IPS-20b (cell line): ENCODE data around the gene DNASE1L2.

Source experiments
- H3K27ac ChIP-seq: one replicate; pipeline ENCODE4 v1.5.1; 2013; ENCODE audit warnings: low read length
- H3K27me3 ChIP-seq: 2 replicates; pipeline ENCODE4 v1.6.1; 2013; ENCODE audit warnings: mild to moderate bottlenecking, low read length, inconsistent platforms; ENCODE audit not compliant: insufficient read depth
- H3K36me3 ChIP-seq: 2 replicates; pipeline ENCODE4 v1.6.1; 2013; ENCODE audit warnings: low read depth, mild to moderate bottlenecking, inconsistent platforms, low read length, moderate library complexity; ENCODE audit not compliant: insufficient read depth
- H3K4me1 ChIP-seq: 2 replicates; pipeline ENCODE4 v1.6.1; 2013; ENCODE audit warnings: mild to moderate bottlenecking, control low read depth, inconsistent platforms, low read length, moderate library complexity; ENCODE audit not compliant: insufficient read depth
- H3K4me3 ChIP-seq: 2 replicates; pipeline ENCODE4 v1.5.1; 2013; ENCODE audit warnings: mild to moderate bottlenecking, low read length, inconsistent platforms
- H3K9ac ChIP-seq: 2 replicates; pipeline ENCODE4 v1.6.1; 2013; ENCODE audit warnings: low read depth, mild to moderate bottlenecking, inconsistent platforms, low read length, moderate library complexity
- H3K9me3 ChIP-seq: 2 replicates; pipeline ENCODE4 v1.6.1; 2013; ENCODE audit warnings: mild to moderate bottlenecking, low read depth, low read length, inconsistent platforms; ENCODE audit not compliant: insufficient read depth

Gene DNASE1L2

GRCh38 chr16:2205104-2205966, 30.9 kb upstream of the DNASE1L2 start, which contains the start of gene MLST8:
TSS of gene MLST8 (plus strand) at chr16:2205454. CDS start at chr16:2206086, 632 bp downstream.
- Histone ChIP-seq H3K36me3 (peaks cover 22% of the 10 kb centered on the region), H3K4me1 (peaks cover 3% of the 10 kb centered on the region), H3K27ac (peak within 1 kb of the TSS; percentile 94), H3K4me3 (peak within 1 kb of the TSS; percentile 88), H3K9me3 (no peaks in the 10 kb centered on the region), H3K9ac (peak within 1 kb of the TSS; percentile 94), H3K27me3 (peaks cover 11% of the 10 kb centered on the region)

GRCh38 chr16:2205967-2206313, 30.3 kb upstream of the DNASE1L2 start:
- Histone ChIP-seq H3K9me3 (no peaks in the 10 kb centered on the region), H3K27ac (peak overlapping the region; percentile 94), H3K9ac (peak overlapping the region; percentile 94), H3K4me3 (peak overlapping the region; percentile 88), H3K36me3 (peaks cover 22% of the 10 kb centered on the region), H3K27me3 (peaks cover 5% of the 10 kb centered on the region; the same call in 1 of the 2 replicates), H3K4me1 (peaks cover 4% of the 10 kb centered on the region)

GRCh38 chr16:2206420-2206779, 29.8 kb upstream of the DNASE1L2 start:
- peaks cover 4% of the 10 kb centered on the region; the same call in 1 of the 2 replicates for H3K27me3 ChIP-seq
- H3K9me3 ChIP-seq = no peaks in the 10 kb centered on the region
- H3K4me3 ChIP-seq = peak overlapping the region; percentile 88
- peak overlapping the region; percentile 94 for H3K27ac ChIP-seq
- H3K9ac ChIP-seq = peak overlapping the region; percentile 94; the same call in 1 of the 2 replicates
- H3K36me3 ChIP-seq = peaks cover 22% of the 10 kb centered on the region
- peaks cover 6% of the 10 kb centered on the region for H3K4me1 ChIP-seq

GRCh38 chr16:2206780-2207433, 29.3 kb upstream of the DNASE1L2 start:
- Histone ChIP-seq H3K4me1 (peaks cover 6% of the 10 kb centered on the region), H3K9ac (no peak overlapping the region), H3K27me3 (no peaks in the 10 kb centered on the region), H3K27ac (no peak overlapping the region), H3K9me3 (no peaks in the 10 kb centered on the region), H3K36me3 (peaks cover 25% of the 10 kb centered on the region), H3K4me3 (no peak overlapping the region)

- Histone ChIP-seq H3K27me3 (no peaks in the 10 kb centered on the region), H3K4me1 (peaks cover 6% of the 10 kb centered on the region), H3K4me3 (no peak overlapping the region), H3K9ac (no peak overlapping the region), H3K36me3 (peaks cover 35% of the 10 kb centered on the region), H3K9me3 (no peaks in the 10 kb centered on the region), H3K27ac (no peak overlapping the region)
These were observed 28.4 kb upstream of the DNASE1L2 start for GRCh38 chr16:2207872-2208271.

- peaks cover 9% of the 10 kb centered on the region for H3K4me1 ChIP-seq
- H3K4me3 ChIP-seq = no peak overlapping the region
- no peaks in the 10 kb centered on the region for H3K27me3 ChIP-seq
- H3K36me3 ChIP-seq = peaks cover 37% of the 10 kb centered on the region
- H3K9ac ChIP-seq = no peak overlapping the region
- no peak overlapping the region for H3K27ac ChIP-seq
- H3K9me3 ChIP-seq = no peaks in the 10 kb centered on the region
These were observed 27.9 kb upstream of the DNASE1L2 start for GRCh38 chr16:2208308-2208707.

- H3K9me3 ChIP-seq = no peaks in the 10 kb centered on the region
- H3K27me3 ChIP-seq = no peaks in the 10 kb centered on the region
- peaks cover 12% of the 10 kb centered on the region for H3K4me1 ChIP-seq
- no peak overlapping the region for H3K4me3 ChIP-seq
- H3K36me3 ChIP-seq = peaks cover 41% of the 10 kb centered on the region
- H3K9ac ChIP-seq = no peak overlapping the region
- H3K27ac ChIP-seq = no peak overlapping the region
These were observed 27.5 kb upstream of the DNASE1L2 start for GRCh38 chr16:2208772-2209171.

GRCh38 chr16:2209258-2210008, 26.8 kb upstream of the DNASE1L2 start:
- Histone ChIP-seq H3K9ac (no peak overlapping the region), H3K9me3 (no peaks in the 10 kb centered on the region)

GRCh38 chr16:2210009-2210332, 26.3 kb upstream of the DNASE1L2 start:
- H3K27me3 ChIP-seq = no peaks in the 10 kb centered on the region
- peaks cover 12% of the 10 kb centered on the region for H3K4me1 ChIP-seq
- no peak overlapping the region for H3K4me3 ChIP-seq
- peaks cover 41% of the 10 kb centered on the region for H3K36me3 ChIP-seq
- H3K9ac ChIP-seq = no peak overlapping the region
- no peak overlapping the region for H3K27ac ChIP-seq
- no peaks in the 10 kb centered on the region for H3K9me3 ChIP-seq

More at GRCh38 chr16:2209258-2210008, 26.8 kb upstream of the DNASE1L2 start:
- no peaks in the 10 kb centered on the region for H3K27me3 ChIP-seq
- peaks cover 41% of the 10 kb centered on the region for H3K36me3 ChIP-seq
- H3K4me1 ChIP-seq = peaks cover 12% of the 10 kb centered on the region
- no peak overlapping the region for H3K4me3 ChIP-seq
- no peak overlapping the region for H3K27ac ChIP-seq

GRCh38 chr16:2210386-2211365, 25.6 kb upstream of the DNASE1L2 start, which contains the start of gene BRICD5:
TSS of gene BRICD5 (minus strand) at chr16:2210863. CDS start at chr16:2210833, 30 bp downstream.
- Histone ChIP-seq H3K4me3 (no peak within 1 kb of the TSS), H3K9ac (no peak within 1 kb of the TSS), H3K27ac (no peak within 1 kb of the TSS), H3K27me3 (no peaks in the 10 kb centered on the region), H3K9me3 (no peaks in the 10 kb centered on the region), H3K36me3 (peaks cover 41% of the 10 kb centered on the region), H3K4me1 (peaks cover 12% of the 10 kb centered on the region)

- Histone ChIP-seq H3K27me3 (no peaks in the 10 kb centered on the region), H3K9ac (no peak overlapping the region), H3K4me1 (peaks cover 9% of the 10 kb centered on the region), H3K36me3 (peaks cover 37% of the 10 kb centered on the region), H3K4me3 (no peak overlapping the region), H3K9me3 (no peaks in the 10 kb centered on the region), H3K27ac (no peak overlapping the region)
These were observed 24.3 kb upstream of the DNASE1L2 start for GRCh38 chr16:2211923-2212347.
